ENCODE results near the gene CSK. TPM values are rescaled to one million over a fixed set of nuclear protein-coding genes. Genes with fewer than 3 reads are reported as not detected.
"Not testable (repeated sequence)": the region's sequence is repeated elsewhere in the genome, so short reads cannot be mapped to it uniquely, and the experiment has no call there.

Gene CSK
- 27.9 and 43.1 TPM in 2 replicates for total RNA-seq

GRCh38 chr15:74781431-74782258, at the start of gene CSK:
Gene CSK, plus strand, starts transcription at chr15:74782080. Its CDS starts 16,218 bp downstream, at chr15:74798298.
- peak; percentile 37 to 72 for DNase-seq (ENCODE audit: low read depth in 2 of 2)

- DNase-seq (ENCODE audit: low read depth in 2 of 2) = no peak
Observed at GRCh38 chr15:74732846-74733245, 49.0 kb upstream of the CSK start.

- no peak for DNase-seq (ENCODE audit: low read depth in 2 of 2)
Observed at GRCh38 chr15:74733269-74733668, 48.6 kb upstream of the CSK start.

GRCh38 chr15:74735305-74735704, 46.6 kb upstream of the CSK start:
- DNase-seq (ENCODE audit: low read depth in 2 of 2) = no peak

- not testable (repeated sequence) for DNase-seq (ENCODE audit: low read depth in 2 of 2)
Observed at GRCh38 chr15:74738239-74738638, 43.6 kb upstream of the CSK start.

GRCh38 chr15:74742422-74742821, 39.5 kb upstream of the CSK start:
- DNase-seq (ENCODE audit: low read depth in 2 of 2) = no peak

GRCh38 chr15:74746389-74746788, 35.5 kb upstream of the CSK start:
- no peak for DNase-seq (ENCODE audit: low read depth in 2 of 2)

GRCh38 chr15:74748322-74748946, 33.4 kb upstream of the CSK start, which contains the start of gene CYP1A2:
Gene CYP1A2, plus strand, starts transcription at chr15:74748845. Its CDS starts 894 bp downstream, at chr15:74749739.
- DNase-seq (ENCODE audit: low read depth in 2 of 2) = no peak

- DNase-seq (ENCODE audit: low read depth in 2 of 2) = no peak
Observed at GRCh38 chr15:74749832-74750231, 32.0 kb upstream of the CSK start.

- no peak for DNase-seq (ENCODE audit: low read depth in 2 of 2)
Observed at GRCh38 chr15:74750751-74751150, 31.1 kb upstream of the CSK start.

- DNase-seq (ENCODE audit: low read depth in 2 of 2) = no peak
Observed at GRCh38 chr15:74752011-74752410, 29.9 kb upstream of the CSK start.

GRCh38 chr15:74752531-74752930, 29.3 kb upstream of the CSK start:
- DNase-seq (ENCODE audit: low read depth in 2 of 2) = no peak

GRCh38 chr15:74754593-74755215, 27.2 kb upstream of the CSK start:
- DNase-seq (ENCODE audit: low read depth in 2 of 2) = no peak

- no peak for DNase-seq (ENCODE audit: low read depth in 2 of 2)
Observed at GRCh38 chr15:74758736-74759135, 23.1 kb upstream of the CSK start.

GRCh38 chr15:74762791-74763150, 19.1 kb upstream of the CSK start:
- no peak for DNase-seq (ENCODE audit: low read depth in 2 of 2)

- no peak for DNase-seq (ENCODE audit: low read depth in 2 of 2)
Observed at GRCh38 chr15:74763416-74763815, 18.5 kb upstream of the CSK start.

- DNase-seq (ENCODE audit: low read depth in 2 of 2) = no peak
Observed at GRCh38 chr15:74767167-74768098, 14.4 kb upstream of the CSK start.

GRCh38 chr15:74768099-74768770, 13.6 kb upstream of the CSK start:
- peak in 1 of 2 donors; percentile 38 for DNase-seq (ENCODE audit: low read depth in 2 of 2)

- peak; percentile 32 to 63 for DNase-seq (ENCODE audit: low read depth in 2 of 2)
Observed at GRCh38 chr15:74768771-74769342, 13.0 kb upstream of the CSK start.

GRCh38 chr15:74769463-74770025, 12.3 kb upstream of the CSK start:
- DNase-seq (ENCODE audit: low read depth in 2 of 2) = no peak

All from dermis microvascular lymphatic vessel endothelial cell (primary cell).